ENCODE results near the gene ARSI.
A peak's percentile ranks its signal among the peaks of the same experiment; 100 is the strongest.

The ARSI gene

DNA sequence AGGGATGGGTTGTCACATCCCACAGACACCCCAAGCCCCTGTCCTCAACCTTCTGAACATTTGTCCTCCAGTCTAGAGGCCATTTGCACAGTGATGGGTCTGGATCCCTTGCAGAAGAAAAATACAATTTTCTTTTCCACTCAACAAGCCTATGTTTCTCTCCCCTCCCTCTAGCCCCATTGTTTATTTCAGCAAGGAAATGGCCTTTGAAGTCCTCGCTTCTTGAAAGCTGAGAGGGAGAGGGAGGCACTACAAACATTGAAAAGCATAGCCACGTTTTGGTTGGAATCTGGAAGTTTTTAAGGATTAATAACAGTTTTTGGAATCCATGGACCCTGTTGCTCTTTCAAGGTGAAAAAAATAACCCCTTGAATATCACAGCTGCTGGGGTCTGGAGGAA, 24.0 kb upstream of the ARSI start:
- no peak for DNase-seq (ENCODE audit: low spot score)

DNA sequence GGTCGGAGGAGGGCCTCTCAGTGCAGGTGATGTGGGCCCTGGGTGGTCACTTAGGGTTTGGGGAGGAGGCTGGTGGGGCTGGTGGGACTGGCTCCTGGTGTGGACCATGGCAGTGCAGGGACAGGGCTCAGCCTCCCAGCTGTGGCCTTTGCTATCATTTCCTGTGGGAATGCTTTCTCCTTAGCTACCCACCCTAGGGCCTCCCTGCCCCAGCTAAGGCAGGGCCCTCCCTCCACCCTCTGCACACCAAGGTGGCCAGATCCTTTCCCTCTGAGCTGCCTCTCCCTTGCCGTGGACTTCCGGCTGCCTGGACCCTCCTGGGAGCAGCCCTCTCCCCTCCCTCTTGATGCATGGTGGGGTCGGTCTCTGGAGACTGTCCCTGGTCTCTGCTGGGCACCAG, 22.7 kb upstream of the ARSI start:
- DNase-seq (ENCODE audit: low spot score), result no peak

DNA sequence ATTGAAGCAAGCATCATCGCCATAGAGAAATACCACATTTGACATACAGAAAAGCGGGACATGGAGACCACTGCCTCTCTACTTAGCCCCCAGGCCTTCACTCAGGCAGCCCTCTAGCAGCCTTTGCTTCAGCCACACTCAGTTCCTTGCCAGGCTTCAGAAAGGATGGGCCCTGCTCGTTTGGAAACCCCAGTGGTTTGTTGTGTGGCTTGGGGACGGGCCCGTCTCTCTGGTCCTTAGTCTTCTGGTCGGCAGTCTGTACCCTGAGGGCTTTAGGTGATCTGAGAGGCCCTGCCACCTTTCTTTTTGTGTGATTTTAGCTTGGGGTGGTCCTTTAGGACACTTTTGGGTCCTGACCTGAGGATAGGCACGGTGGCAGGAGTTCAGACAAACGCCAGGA, 21.1 kb upstream of the ARSI start:
- no peak for DNase-seq (ENCODE audit: low spot score)

DNA sequence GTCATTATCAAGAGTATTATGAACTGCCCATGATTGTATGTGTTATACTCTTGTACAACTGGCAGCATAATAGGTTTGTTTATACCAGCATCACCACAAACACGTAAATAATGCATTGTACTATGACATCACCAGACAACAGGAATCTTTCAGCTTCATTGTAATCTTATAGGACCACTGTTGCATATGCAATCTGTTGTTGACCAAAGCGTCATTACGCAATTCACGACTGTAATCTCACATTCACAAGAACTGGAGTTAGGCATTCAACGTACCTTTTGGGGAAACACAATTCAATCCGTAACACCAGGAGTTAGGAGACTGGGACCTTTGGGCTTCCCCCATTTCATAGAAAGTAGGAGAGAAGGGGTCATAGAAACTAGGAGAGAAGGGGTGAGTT, 20.4 kb upstream of the ARSI start:
- DNase-seq (ENCODE audit: low spot score), result no peak

DNA sequence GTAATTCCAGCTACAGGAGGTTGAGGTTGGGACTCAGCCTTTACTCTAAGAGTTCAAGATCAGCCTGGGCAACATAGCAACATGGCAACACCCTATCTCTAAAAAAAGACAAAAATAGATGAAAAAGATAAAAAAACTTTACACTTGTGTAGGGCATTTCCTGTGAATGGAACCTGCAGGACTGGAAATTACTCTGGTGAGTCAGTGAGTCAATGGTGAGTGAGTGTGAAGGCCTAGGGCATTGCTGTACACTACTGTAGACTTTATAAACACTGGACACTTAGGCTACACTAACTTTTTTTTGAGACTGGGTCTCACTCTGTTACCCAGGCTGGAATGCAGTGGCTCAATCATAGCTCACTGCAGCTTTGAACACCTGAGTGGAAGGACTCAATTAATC, 19.5 kb upstream of the ARSI start:
- no peak for DNase-seq (ENCODE audit: low spot score)

DNA sequence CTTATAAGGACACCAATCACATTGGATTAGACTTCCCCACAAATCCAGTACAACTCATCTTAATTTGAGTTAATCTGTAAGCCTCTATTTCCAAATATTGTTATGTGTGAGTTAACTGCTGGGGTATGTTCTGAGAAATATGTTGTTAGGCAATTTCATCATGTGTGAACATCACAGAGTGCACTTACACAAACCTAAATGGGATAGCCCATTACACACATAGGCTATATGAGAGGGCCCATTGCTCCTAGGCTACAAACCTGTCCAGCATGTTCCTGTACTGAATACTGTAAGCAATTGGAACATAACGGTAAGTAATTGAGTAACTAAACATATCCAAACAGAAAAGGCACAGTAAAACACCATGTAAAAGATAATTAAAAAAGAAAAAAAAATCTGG, 19.1 kb upstream of the ARSI start:
- no peak for DNase-seq (ENCODE audit: low spot score)

DNA sequence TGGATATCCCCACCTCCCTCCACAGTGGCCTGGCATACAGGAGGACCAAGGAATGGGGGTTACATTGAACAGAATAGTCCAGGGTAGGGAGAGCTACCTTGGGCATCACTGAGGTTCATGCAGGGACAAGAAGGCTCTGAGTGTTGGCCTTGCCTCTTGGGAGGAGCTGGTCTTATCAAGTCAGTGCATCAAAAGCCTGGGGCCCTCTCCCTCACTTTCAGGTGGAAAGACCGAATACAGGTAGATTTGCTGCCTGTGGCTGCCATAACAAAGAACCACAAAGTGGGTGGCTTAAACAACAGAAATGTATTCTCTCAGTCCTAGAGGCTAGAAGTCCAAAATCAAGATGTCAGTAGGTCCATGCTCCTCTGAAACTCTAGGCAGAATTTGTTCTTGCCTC, 18.5 kb upstream of the ARSI start:
- DNase-seq (ENCODE audit: low spot score), result no peak

DNA sequence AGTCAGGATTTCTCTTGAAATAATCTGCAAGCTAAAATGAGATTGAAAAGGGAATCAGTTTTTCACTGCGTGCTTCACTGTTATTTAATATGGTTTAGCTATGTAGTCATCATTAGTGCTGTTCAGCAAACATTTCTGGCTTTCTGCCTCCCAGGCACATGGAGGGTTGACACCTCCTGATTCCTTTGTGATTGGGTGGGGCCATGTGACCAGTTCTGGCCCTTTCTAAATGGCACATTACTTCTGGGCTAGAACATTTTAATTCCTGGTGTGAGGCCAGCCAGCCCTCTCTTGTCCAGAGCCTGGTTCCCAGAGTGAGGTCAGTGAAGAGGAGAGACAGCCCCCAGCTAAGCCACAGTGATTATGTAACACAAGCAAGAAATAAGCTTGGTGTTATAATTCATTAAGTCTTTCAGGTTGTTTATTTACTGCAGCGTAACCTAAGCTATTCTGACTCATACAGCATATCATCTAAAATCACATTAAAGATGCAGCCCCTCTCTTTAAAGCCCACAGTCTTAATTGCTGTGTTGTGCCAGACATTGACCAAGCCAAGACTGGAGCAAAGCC, 17.4 kb upstream of the ARSI start:
- peak; percentile 89 for DNase-seq (ENCODE audit: low spot score)

DNA sequence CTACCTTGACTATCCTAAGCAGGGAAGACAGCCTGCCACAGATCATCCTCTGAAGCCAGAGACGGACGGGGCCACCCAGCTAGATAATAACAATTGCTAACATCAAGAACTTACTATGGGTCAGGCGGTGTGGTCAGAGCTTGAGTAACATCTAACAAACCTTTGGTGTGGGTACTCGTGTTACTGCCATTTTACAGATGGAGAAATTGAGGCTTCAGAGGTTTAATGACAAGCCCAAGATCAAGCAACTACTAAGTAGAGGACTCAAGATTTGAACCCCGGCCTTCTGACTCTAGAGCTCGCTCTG, 16.7 kb upstream of the ARSI start:
- no peak for DNase-seq (ENCODE audit: low spot score)

DNA sequence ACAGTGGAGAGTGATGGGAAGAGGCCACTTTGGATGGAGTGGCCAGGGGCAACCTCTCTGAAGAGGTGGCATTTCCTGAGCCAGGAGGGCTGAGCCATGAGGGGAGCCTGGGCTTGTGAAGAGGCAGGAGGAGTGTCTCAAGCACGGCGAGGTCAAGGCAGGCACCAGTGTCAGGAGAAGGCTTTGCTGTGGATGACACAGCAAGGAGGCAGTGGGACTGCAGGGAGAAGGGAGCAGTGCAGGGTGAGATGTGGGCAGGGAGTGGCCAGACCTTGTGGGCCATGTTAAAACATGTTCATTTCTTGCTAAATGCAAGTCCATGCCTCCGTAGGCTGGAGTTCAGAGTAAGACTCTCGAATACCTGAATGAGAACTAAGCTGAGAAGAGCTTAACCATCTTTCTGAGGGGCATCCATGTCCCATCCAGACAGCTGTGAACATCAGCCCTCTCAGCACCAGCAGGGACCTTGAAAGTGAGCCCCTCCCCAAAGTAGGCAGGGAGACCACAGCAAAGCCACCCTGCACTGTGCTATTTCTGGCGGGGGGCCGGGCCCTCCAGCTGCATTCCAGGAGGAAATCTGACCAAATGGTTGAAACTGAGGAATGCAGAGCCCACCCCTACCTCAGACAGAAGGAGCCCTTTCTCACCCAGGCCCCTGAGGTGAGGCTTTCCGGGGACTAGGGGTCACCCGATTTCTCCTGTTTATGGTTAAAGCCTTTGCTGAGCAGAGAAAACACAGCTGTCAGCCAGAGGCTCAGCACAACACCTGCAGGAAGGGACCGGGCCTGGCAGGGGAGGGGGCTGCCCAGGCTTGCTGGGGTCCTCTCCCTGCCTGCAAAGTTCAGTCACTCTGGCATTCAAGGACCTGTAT, 16.1 kb upstream of the ARSI start:
- no peak for DNase-seq (ENCODE audit: low spot score)

DNA sequence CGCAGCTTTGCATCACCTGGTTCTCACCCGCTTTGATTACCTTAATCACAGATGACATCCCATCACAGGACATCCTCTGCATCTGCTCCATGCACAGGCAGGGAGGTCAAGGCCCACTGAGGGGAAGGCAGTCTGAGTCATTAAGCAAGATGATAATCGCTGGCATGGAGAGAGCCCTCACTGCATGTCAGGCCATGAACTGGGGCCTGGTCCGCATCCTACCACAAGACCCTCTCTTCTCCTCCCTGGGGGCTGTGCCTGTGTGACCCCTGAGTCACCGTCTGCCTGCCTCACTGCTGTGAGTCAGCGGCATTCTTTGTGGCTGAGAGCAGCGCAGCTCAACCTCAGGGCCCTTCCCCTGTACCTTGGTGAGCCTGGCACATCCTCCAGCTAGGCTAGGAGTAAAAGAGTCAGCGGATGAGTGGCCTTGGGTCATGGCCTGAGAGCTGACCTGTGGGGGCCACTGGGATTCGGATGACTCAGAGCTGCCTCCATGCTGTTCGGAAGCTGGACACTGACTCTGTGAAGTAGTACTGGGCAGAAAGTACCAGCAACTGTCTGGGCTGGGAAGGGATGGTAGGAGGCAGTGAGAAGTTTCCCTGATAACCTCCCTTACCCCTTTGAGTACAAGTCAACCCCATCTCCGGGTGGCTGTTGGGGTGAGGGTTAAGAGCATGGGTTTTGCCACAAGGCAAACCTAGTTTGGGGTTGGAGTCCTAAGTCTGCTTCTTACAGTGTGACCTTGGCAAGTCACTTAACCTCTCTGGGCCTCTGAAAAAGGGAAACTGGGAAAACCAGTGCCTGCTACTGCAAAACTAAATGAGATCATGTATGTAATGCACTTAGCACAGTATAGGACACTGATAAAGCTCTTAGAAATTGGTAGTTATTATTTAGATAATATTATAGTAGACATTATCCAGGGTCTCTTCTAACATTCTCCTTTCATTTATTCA, 14.6 kb upstream of the ARSI start:
- DNase-seq (ENCODE audit: low spot score), result peak; percentile 94

DNA sequence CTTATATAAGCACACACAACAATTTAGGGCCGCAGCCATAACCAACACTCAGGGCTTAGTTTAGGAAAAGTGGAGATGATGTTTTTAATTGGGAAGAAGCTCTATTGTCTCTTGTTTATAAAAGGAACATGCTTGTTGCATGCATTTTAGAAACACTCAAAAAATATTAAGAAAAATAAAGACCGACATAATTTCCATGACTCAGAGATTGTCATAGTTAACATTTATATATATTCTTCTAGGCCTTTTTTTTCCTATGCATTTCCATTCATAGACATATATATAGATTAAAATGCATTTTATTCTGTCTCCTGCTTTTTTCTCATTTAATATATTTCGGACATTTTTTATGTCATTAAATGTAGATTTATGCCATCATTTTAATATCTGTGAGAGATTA, 13.6 kb upstream of the ARSI start:
- DNase-seq (ENCODE audit: low spot score), result no peak

DNA sequence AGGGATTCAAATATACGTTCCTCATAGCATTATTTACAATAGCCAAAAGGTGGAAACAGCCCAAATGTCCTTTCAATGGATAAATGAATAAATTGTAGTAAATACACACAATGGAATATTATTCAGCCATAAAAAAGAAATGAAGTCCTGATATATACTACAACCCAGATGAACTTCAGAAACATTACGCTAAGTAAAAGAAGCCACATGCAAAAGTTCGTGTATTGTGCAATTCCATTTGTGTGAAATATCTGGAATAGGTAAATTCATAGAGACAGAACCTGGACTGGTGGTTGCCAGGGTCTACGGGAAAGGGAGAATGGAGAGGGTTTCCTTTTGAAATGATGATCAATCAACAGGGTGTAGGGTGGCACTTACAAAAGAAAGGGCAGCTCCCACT, 12.5 kb upstream of the ARSI start:
- no peak for DNase-seq (ENCODE audit: low spot score)

DNA sequence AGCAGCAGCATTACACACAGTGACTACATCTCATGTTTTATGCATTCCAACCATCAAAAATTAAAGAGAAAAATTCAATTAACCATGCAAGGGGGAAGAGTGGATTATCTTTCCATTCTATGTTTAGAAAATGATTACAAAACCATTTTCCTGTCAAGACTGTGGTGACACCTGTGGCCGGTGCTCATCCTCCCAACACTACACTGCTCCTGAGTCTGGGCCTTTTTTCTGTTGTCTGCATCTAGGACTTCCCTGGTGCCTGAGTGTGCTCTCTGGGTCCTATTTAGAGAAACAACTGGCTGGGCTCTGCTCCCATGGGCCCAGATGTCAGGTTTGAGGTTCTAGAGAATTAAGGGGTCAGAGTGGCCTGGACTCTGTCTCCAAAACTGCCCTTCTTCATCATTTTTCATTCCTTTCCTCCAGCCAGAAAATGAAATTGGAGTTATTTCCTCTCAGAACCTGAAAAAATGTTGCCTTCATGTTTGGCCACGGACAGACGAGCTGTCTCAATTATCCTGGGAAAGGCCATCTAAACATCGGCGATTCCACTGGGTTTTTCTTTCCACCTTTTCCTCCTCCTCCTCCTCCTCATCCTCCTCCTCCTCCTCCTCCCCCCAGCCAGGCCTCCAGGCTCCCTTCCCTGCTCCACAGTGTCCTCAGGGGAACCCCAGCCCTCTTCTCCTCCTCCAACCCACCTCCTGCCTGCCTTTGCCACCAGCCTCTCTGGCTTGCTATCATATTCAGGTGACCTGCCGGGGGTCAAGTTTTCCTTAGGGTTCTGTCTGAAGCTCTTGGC, 11.4 kb upstream of the ARSI start:
- no peak for DNase-seq (ENCODE audit: low spot score)

DNA sequence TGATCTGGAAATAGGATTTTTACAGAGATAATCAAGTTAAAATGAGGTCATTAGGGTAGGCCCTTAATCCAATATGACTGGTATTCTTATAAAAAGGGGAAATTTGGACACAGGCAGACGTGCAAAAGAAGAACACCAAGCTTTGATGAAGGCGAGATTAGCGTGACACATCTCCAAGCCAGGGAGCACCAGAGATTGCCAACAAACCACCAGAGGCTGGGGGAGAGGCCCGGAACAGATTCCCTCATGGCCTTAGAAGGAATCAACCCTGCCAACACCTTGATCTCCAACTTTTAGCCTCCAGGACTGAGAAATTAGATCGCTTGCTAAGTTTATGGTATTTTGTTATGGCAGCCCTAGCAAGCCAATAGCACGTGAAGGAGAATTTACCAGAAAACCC, 10.8 kb upstream of the ARSI start:
- DNase-seq (ENCODE audit: low spot score), result no peak

DNA sequence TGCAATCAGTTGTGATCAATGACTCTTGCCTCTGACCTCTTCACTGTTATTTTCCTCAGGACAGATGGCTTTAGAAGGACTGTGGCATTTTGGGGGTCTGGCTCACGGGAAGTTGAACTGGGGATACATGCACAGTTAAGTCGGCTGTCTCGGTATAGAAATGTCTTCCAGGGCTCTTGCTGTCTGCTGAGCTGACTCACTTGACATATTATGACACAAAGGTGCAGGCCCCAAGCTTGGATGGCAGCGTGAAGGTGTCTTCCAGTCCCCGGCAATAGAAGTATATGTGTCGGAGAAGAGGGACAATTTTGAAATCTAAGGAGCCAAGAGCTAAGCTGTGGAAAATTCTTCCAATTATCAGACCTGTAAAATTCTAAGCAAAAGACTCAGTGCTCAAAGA, 9.8 kb upstream of the ARSI start:
- DNase-seq (ENCODE audit: low spot score), result no peak

DNA sequence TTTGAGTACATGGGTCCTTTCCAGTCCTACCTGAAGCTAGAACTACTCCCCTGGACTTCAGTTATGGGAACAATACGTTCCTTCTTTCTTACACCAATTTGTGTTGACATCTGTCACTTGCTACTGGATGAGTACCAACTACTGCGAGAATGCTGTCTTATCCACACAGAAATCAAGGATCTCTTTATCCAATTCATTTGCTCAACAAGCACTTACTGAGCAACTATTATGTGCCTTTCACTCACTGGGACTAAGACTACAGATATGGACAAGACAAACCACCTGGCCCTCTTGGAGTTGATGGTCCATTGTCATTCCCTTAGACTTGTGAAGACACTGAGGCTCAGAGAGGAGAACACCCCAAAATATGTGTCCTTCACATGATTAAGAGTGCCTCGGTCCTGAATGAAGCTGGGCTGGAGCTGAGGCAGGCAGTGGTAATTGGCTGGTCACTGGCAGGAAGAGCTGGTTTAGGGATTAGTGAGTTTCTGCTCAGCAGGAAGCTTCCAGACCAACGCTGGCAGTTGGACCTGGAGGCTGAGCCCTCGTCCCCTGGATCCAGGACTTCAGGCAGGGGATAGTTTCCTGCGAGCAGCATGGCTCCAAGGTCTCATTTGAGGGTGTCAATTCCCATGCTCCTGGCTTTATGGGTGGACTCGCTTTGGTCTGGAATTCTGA, 8.4 kb upstream of the ARSI start:
- DNase-seq (ENCODE audit: low spot score), result no peak

DNA sequence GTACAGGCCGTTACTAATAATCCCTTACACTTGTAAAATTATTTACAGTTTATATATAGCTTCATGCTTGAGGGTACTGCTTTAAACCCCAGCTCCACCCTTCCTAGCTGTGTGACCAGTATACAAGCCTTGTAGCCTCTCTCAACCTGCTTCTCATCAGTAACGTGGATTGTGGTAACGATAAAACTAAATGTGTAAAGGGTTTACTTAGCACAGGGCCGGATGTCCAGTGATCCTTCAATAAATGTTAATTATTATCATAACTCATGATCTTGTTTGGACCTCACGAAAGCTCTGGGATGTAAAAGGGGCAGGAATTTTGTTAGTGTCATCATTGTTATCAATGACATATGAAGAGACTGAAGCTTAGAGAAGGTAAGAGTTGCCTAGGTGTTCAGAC, 7.5 kb upstream of the ARSI start:
- DNase-seq (ENCODE audit: low spot score), result no peak

DNA sequence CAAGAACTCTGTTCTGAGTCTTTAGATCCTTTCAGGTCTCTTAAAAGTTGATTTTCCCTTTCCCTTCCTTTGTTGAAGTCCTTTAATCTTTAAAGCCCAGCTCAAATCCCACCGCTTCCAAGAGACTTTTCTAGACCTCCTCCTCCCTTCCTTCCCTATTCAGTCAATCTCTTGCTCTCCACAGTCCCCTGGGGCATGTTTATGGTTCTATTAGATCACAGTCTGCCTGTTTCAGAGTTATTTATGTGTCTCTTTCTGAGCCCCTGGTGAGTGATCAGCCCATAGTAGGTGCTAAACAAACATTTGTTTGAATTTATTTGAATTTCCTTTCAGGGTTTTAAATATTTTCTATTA, 7.2 kb upstream of the ARSI start:
- no peak for DNase-seq (ENCODE audit: low spot score)

DNA sequence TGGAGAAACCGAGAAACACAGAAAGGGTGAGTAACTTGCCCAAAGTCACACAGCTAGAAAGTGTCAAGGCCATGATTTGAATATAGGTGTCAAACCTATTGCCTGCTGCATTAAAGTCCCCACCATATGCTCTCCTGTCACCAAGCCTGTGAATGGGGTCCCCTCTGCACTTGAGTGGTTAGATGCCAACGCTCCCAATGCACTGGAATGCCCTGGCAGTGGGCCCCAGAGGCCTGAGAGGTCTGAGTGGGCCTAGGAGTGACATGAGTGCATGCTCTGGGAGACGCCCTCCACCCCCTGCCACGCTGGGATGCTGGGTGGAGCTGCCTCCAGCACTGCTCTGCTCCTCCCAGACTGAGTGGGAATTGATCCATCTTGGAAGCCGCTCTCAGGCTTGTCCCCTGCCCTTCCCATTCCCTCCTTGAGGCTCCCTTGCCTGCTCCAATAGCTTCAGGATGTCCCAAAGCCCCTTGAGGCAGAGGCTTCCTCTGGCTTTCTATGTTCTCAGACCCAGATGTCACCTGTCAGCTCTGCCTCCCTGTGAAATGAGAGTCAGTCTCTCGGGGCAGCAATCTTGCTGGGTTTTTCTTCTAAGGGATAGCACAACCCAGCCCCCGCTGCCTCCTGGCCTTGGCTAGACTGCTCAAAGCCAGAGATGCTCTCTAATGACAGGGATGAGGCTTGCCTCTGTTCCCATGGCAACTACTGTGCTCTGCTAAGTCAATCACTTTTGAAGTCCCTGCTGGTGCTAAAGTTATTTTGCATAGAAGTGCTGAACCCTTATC, 6.6 kb upstream of the ARSI start:
- no peak for DNase-seq (ENCODE audit: low spot score)

Measured in AG08395 (cell line).